Skeletal muscle tissue (tissue), 4 donors: ENCODE measurements around the gene SBF1. TPM values are rescaled to one million over a fixed set of nuclear protein-coding genes. Genes with fewer than 3 reads are reported as not detected.

Experiments used
- H3K27ac ChIP-seq: one replicate; pipeline ENCODE4 v1.7.0; 2013; ENCODE audit warnings: mild to moderate bottlenecking, low read depth, low read length, inconsistent platforms
- H3K27me3 ChIP-seq, 3 donors: one replicate each; pipeline ENCODE4 v1.7.0; 2013; ENCODE audit warnings: low read length in 3 of 3; ENCODE audit not compliant: control insufficient read depth in 3 of 3, insufficient read depth in 3 of 3
- H3K36me3 ChIP-seq, 3 donors: one replicate each; pipeline ENCODE4 v1.7.0; 2013; ENCODE audit warnings: low read length in 3 of 3; ENCODE audit not compliant: control insufficient read depth in 3 of 3, insufficient read depth in 3 of 3
- H3K4me1 ChIP-seq, 3 donors: one replicate each; pipeline ENCODE4 v1.7.0; 2013; ENCODE audit warnings: low read length in 3 of 3, mild to moderate bottlenecking in 3 of 3; ENCODE audit not compliant: control insufficient read depth in 3 of 3, insufficient read depth in 3 of 3
- H3K4me3 ChIP-seq, 3 donors: one replicate each; pipeline ENCODE4 v1.7.0; 2013; ENCODE audit warnings: low read length in 3 of 3
- H3K9ac ChIP-seq, 3 donors: one replicate each; pipeline ENCODE4 v1.7.0; 2013; ENCODE audit warnings: low read length in 3 of 3, mild to moderate bottlenecking in 3 of 3, moderate library complexity in 2 of 3, low read depth in 1 of 3
- H3K9me3 ChIP-seq, 3 donors: one replicate each; pipeline ENCODE4 v1.7.0; 2013; ENCODE audit warnings: low read length in 3 of 3; ENCODE audit not compliant: control insufficient read depth in 3 of 3
- total RNA-seq: library from RNA; depleted of rRNA; stranded (reverse); fragments of >200 nt; gene quantifications from one replicate; pipeline ENCODE4 v1.2.3, GENCODE V29; 2014
- donor health status: Osteomylitis.

SBF1 gene
- total RNA-seq, 1 donor from 2014 or later: 30.8 TPM

GRCh38 chr22:50507421-50507990 lies 32.7 kb upstream of the SBF1 start, which contains the start of gene LMF2:
TSS of gene LMF2 (minus strand) at chr22:50507702. CDS start at chr22:50507675, 27 bp downstream.
- peak within 1 kb of the TSS; percentile 84 to 97 (median 97) for H3K9ac ChIP-seq
- peak within 1 kb of the TSS; percentile 89 for H3K27ac ChIP-seq
- H3K9me3 ChIP-seq: no peaks in the 10 kb centered on the region
- H3K4me3 ChIP-seq: peak within 1 kb of the TSS; percentile 94 to 96 (median 94)
- H3K27me3 ChIP-seq: no peaks in the 10 kb centered on the region
- H3K4me1 ChIP-seq: peaks cover 22 to 32% (median 23%) of the 10 kb centered on the region in 3 donors
- peaks cover 13 to 21% (median 20%) of the 10 kb centered on the region in 3 donors for H3K36me3 ChIP-seq

- peak overlapping the region; percentile 89 for H3K27ac ChIP-seq
- H3K9ac ChIP-seq: peak overlapping the region; percentile 84 to 97 (median 97)
- H3K27me3 ChIP-seq: no peaks in the 10 kb centered on the region
- H3K36me3 ChIP-seq: peaks cover 12 to 24% (median 23%) of the 10 kb centered on the region in 3 donors
- H3K9me3 ChIP-seq: no peaks in the 10 kb centered on the region
- H3K4me3 ChIP-seq: peak overlapping the region; percentile 93 to 96 (median 94)
- peaks cover 22 to 32% (median 23%) of the 10 kb centered on the region in 3 donors for H3K4me1 ChIP-seq
Measured at GRCh38 chr22:50506611-50507420, 32.0 kb upstream of the SBF1 start.

- peaks cover 12 to 24% (median 23%) of the 10 kb centered on the region in 3 donors for H3K36me3 ChIP-seq
- no peaks in the 10 kb centered on the region for H3K9me3 ChIP-seq
- no peak overlapping the region for H3K27ac ChIP-seq
- peak overlapping the region in 1 of 3 donors; percentile 97 for H3K9ac ChIP-seq
- no peak overlapping the region for H3K4me3 ChIP-seq
- H3K27me3 ChIP-seq: no peaks in the 10 kb centered on the region
- H3K4me1 ChIP-seq: peaks cover 22 to 32% (median 23%) of the 10 kb centered on the region in 3 donors
Measured at GRCh38 chr22:50505776-50506610, 31.2 kb upstream of the SBF1 start.

- no peak overlapping the region for H3K4me3 ChIP-seq
- H3K27me3 ChIP-seq: no peaks in the 10 kb centered on the region
- peaks cover 22 to 32% (median 23%) of the 10 kb centered on the region in 3 donors for H3K4me1 ChIP-seq
Measured at GRCh38 chr22:50505276-50505775, 30.5 kb upstream of the SBF1 start.

GRCh38 chr22:50504369-50505211 lies 29.8 kb upstream of the SBF1 start:
- no peaks in the 10 kb centered on the region for H3K9me3 ChIP-seq
- H3K36me3 ChIP-seq: peaks cover 12 to 24% (median 22%) of the 10 kb centered on the region in 3 donors
- no peak overlapping the region for H3K4me3 ChIP-seq

More at GRCh38 chr22:50505276-50505775, 30.5 kb upstream of the SBF1 start:
- Histone ChIP-seq H3K36me3 (peaks cover 12 to 24% (median 23%) of the 10 kb centered on the region in 3 donors), H3K9me3 (no peaks in the 10 kb centered on the region), H3K9ac (no peak overlapping the region), H3K27ac (no peak overlapping the region)

GRCh38 chr22:50503475-50504145 lies 28.8 kb upstream of the SBF1 start:
- no peaks in the 10 kb centered on the region for H3K9me3 ChIP-seq
- H3K4me3 ChIP-seq: no peak overlapping the region
- peaks cover 0 to under 1% (median 0%) of the 10 kb centered on the region in 3 donors for H3K27me3 ChIP-seq
- H3K4me1 ChIP-seq: peaks cover 12 to 22% (median 13%) of the 10 kb centered on the region in 3 donors
- H3K9ac ChIP-seq: no peak overlapping the region
- no peak overlapping the region for H3K27ac ChIP-seq
- H3K36me3 ChIP-seq: peaks cover 12 to 24% (median 22%) of the 10 kb centered on the region in 3 donors

More at GRCh38 chr22:50504369-50505211, 29.8 kb upstream of the SBF1 start:
- Histone ChIP-seq H3K27ac (no peak overlapping the region), H3K27me3 (no peaks in the 10 kb centered on the region), H3K4me1 (peaks cover 22 to 31% (median 22%) of the 10 kb centered on the region in 3 donors), H3K9ac (no peak overlapping the region)

- no peak overlapping the region for H3K4me3 ChIP-seq
Measured at GRCh38 chr22:50502628-50503474, 28.0 kb upstream of the SBF1 start.

GRCh38 chr22:50502096-50502495 lies 27.3 kb upstream of the SBF1 start:
- Histone ChIP-seq H3K9me3 (no peaks in the 10 kb centered on the region), H3K27me3 (peaks cover 0 to 4% (median 4%) of the 10 kb centered on the region in 3 donors), H3K4me3 (no peak overlapping the region), H3K9ac (no peak overlapping the region), H3K36me3 (peaks cover 12 to 24% (median 22%) of the 10 kb centered on the region in 3 donors), H3K4me1 (peaks cover 10 to 15% (median 10%) of the 10 kb centered on the region in 3 donors), H3K27ac (no peak overlapping the region)

More at GRCh38 chr22:50502628-50503474, 28.0 kb upstream of the SBF1 start:
- Histone ChIP-seq H3K27me3 (peaks cover 0 to 4% (median under 1%) of the 10 kb centered on the region in 3 donors), H3K4me1 (peaks cover 10 to 19% (median 11%) of the 10 kb centered on the region in 3 donors), H3K9ac (no peak overlapping the region), H3K36me3 (peaks cover 12 to 24% (median 22%) of the 10 kb centered on the region in 3 donors), H3K9me3 (no peaks in the 10 kb centered on the region), H3K27ac (no peak overlapping the region)
